Retinal pigment epithelial cell (primary cell): Measurements from ENCODE around the gene EPHA1.
"Not testable (repeated sequence)": the region's sequence is repeated elsewhere in the genome, so short reads cannot be mapped to it uniquely, and the experiment has no call there.

Experiments
- DNase-seq: peaks from one replicate; pipeline ENCODE4 v3.0.0-alpha.2; 2010; ENCODE audit warnings: low read depth
- H3K4me3 ChIP-seq: 2 replicates; pipeline ENCODE4 v1.5.1; 2011; ENCODE audit warnings: mild to moderate bottlenecking, low read length, control low read depth, moderate library complexity
- TF ChIP-seq, protein P1 (sequence below): conservative IDR thresholded peaks from 2 replicates; pipeline ENCODE4 v1.5.1; 2011; ENCODE audit warnings: low read depth, low read length, control low read depth, inconsistent platforms

Gene EPHA1

DNA sequence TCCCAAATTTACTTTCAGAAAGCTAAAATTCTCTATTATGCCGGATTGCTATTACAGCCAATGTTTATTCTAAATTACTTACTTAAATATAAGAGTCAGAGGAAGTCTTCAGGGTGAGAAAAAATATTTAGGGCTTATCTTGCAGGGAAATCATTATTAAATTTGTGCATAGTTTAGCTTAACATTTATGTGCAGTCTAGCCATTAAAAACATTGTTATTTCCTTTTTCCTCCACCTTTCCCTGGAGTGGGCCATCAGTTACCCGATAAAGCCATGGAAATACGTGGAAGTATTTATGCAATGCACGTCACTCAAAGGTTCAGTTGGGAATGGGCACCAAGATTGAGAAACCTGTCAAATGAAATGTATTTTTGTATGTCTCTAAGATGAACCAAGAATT, 25.1 kb upstream of the EPHA1 start:
- H3K4me3 ChIP-seq = no peak overlapping the region
- TF ChIP-seq, protein P1, sequence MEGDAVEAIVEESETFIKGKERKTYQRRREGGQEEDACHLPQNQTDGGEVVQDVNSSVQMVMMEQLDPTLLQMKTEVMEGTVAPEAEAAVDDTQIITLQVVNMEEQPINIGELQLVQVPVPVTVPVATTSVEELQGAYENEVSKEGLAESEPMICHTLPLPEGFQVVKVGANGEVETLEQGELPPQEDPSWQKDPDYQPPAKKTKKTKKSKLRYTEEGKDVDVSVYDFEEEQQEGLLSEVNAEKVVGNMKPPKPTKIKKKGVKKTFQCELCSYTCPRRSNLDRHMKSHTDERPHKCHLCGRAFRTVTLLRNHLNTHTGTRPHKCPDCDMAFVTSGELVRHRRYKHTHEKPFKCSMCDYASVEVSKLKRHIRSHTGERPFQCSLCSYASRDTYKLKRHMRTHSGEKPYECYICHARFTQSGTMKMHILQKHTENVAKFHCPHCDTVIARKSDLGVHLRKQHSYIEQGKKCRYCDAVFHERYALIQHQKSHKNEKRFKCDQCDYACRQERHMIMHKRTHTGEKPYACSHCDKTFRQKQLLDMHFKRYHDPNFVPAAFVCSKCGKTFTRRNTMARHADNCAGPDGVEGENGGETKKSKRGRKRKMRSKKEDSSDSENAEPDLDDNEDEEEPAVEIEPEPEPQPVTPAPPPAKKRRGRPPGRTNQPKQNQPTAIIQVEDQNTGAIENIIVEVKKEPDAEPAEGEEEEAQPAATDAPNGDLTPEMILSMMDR = no peak
- no peak for DNase-seq

DNA sequence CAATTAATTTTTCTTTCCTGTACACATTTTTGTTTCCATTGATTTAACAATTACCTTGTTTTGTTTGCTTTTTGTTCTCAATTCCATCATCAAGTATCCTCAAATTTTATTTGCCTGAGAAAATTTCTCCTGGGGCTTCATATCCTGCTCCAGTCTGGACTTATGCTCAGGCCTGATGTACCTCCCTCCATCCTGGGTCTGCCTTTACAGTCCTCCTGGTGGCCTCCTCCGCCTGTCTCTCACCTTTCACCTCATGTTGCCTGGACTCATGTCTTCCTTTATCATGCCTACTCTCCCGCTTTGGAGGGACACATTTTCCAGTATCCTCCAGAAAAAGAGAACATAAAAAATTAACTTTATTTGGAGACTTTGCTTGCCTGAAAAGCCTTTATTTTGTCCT, 22.5 kb upstream of the EPHA1 start:
- TF ChIP-seq, protein P1 = no peak
- no peak overlapping the region for H3K4me3 ChIP-seq
- no peak for DNase-seq

DNA sequence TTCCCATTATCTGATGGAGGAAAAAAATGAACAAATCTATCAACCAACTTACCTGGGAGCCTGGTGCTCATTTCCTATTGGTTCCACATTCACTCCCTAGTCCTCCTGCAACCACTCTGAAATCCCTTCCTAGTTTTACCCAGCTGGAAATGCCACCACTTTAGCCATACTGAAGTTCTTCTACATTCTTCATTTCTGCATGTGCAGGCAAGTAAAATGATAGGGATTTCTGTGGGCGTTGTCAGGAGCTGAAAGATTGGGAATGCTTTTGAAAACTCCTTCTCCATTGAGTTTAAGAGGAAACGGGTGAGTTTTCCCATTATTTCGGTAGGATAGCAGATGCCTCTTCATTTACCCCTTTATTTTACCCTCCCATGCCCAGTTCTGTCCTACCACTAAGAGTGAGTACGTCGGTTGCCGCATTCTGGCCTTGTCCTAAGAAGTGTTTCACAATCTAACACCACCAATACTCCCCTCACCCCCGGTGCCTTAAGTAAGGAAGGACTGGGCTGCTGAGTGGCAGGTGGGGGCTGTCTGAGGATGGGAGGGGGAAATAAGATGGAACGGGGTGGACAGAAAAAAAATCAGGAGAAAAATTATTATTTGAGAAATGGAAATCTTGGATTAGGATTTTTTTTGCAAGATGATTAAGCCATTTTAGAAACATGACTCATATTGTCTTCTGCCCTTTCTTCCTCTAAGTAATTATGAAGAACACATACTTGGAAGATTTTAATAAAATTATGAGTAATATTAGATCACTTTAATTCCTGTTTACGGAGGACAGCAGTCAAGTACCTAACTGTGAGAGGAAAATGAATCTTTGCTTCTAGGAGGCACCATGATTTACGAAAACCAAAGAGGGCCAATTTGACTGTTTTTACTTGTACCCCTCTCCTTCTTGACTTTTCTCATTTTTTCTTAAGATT, 21.4 kb upstream of the EPHA1 start:
- no peak overlapping the region for H3K4me3 ChIP-seq
- TF ChIP-seq, protein P1 = no peak
- DNase-seq = no peak

DNA sequence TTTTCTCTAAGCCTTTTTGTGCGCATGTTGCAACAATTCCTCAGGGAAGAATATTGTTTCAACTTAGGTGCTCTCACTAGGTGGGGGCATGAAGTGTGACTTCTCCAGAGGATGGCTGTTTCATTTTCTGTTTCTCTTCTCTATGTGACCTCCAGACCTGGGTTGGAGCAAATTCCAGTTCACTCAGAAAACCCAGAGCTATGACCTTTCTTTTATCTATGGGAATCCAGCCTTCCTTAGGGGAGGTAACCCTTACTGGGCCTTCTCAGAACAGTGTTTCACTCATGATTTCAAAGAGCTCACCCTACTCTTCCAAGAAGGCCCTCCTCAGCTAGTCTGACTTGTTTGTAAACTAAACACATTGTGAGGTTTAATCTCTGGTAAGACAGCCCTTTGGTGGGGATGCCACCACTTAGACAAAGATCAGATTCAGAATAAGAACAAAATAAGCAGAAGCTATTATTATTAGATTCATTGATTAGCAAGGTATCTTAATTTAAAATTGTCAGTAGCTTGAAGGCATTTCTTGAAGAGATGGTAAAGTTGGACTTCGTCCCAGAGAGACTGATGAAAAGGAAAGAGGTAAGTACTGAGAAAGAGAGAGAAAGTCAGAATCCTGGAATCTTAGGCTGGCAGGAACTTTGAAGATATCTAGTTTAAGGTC, 18.0 kb upstream of the EPHA1 start:
- no peak for DNase-seq
- TF ChIP-seq, protein P1 = no peak
- no peak overlapping the region for H3K4me3 ChIP-seq

DNA sequence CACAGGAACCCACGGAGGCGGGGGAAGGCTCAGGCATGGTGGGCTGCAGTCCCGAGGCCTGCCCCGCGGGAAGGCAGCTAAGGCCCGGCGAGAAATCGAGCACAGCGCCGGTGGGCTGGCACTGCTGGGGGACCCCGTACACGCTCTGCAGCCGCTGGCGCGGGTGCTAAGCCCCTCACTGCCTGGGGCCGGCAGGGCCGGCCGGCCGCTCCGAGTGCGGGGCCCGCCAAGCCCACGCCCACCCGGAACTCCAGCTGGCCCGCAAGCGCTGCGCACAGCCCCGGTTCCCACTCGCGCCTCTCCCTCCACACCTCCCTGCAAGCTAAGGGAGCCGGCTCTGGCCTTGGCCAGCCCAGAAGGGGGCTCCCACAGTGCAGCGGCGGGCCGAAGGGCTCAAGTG, 15.8 kb upstream of the EPHA1 start:
- H3K4me3 ChIP-seq, DNase-seq: not testable (repeated sequence)

DNA sequence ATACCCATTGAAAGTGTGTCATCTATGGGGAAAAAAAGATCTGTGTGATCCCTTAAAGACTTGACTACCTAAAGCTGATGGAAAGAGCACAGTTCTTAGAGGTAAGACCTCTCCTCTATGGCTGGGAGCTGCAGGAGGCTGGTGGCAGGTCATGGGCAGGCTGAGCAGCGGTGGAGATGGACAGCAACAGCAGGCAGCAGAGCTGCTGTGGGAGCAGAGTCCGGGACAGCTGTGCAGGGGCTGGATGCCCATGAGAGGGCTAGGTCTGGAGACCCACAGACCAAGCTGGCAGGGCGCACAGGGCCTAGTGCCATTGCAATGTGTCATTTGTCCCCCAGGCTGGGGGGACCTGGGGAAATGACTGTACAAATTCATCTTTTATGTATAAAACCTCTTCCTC, 13.4 kb upstream of the EPHA1 start:
- DNase-seq = no peak
- H3K4me3 ChIP-seq = no peak overlapping the region
- TF ChIP-seq, protein P1 = no peak

DNA sequence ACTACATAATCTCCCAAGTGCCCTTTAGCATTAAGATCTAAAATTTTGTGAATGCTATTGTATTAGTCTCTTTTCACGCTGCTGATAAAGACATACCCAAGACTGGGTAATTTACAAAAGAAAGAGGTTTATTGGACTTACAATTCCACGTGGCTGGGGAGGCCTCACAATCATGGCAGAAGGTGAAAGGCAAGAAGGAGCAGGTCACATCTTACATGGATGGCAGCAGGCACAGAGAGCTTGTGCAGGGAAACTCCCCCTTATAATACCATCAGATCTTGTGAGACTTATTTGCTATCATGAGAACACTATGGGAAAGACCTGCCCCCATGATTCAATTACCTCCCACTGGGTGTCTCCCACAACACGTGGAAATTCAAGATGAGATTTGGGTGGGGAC, 12.0 kb upstream of the EPHA1 start:
- not testable (repeated sequence) for H3K4me3 ChIP-seq, DNase-seq

DNA sequence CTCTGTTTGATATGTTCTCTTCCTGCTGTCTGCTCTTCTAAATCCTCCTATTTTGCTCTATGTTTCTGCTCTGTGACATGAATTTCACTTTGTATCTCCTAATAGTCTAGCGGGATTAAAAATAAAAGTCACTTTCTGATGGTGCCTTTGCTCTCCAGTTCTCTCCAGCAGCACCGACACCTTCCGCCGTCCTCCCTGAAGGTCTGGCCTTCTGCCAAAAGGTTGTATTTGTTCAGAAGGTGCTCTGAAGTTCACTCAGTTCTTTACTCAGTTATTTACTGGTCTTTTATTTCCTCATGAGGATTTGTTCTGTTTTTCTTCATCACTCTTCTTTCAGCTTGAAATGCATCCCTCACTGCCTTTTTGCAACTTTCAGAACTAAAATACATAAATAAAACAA, 11.2 kb upstream of the EPHA1 start:
- no peak overlapping the region for H3K4me3 ChIP-seq
- DNase-seq = no peak
- TF ChIP-seq, protein P1 = no peak
